Stimulated activated CD4-positive, alpha-beta T cell treated with anti-CD3 and anti-CD28 coated beads, Interleukin-12 subunit alpha, Interleukin-12 subunit beta, amount 100 ng/mL, for 24 hours (primary cell): ENCODE measurements around the gene MRPS18A.
"Not testable (repeated sequence)": the region's sequence is repeated elsewhere in the genome, so short reads cannot be mapped to it uniquely, and the experiment has no call there.

Experiments
- DNase-seq, 2 experiments: peaks; one replicate each; pipeline ENCODE4 v3.0.0-alpha.2; 2020; ENCODE audit warnings: low read depth in 2 of 2

The MRPS18A gene

GRCh38 chr6:43635387-43636307, 51.9 kb downstream of the MRPS18A start, which contains the start of gene MAD2L1BP:
Gene MAD2L1BP, plus strand, starts transcription at chr6:43635840. Its CDS starts 36 bp downstream, at chr6:43635876.
- peak; percentile 76 to 83 for DNase-seq

GRCh38 chr6:43634702-43635303, 52.8 kb downstream of the MRPS18A start:
- DNase-seq: no peak

- DNase-seq: not testable (repeated sequence)
Observed at GRCh38 chr6:43633002-43633401, 54.6 kb downstream of the MRPS18A start.

GRCh38 chr6:43630980-43631619, 56.5 kb downstream of the MRPS18A start:
- DNase-seq: no peak

GRCh38 chr6:43629505-43630300, 57.9 kb downstream of the MRPS18A start:
- peak; percentile 67 to 91 for DNase-seq

- peak; percentile 94 to 96 for DNase-seq
Observed at GRCh38 chr6:43629104-43629504, 58.5 kb downstream of the MRPS18A start, which contains the start of gene GTPBP2. Gene GTPBP2, minus strand, starts transcription at chr6:43629264. Its CDS starts 102 bp downstream, at chr6:43629162.

GRCh38 chr6:43628393-43629103, 59.0 kb downstream of the MRPS18A start:
- peak; percentile 33 to 41 for DNase-seq

GRCh38 chr6:43627008-43627825, 60.4 kb downstream of the MRPS18A start:
- DNase-seq: no peak

GRCh38 chr6:43625393-43625992, 62.1 kb downstream of the MRPS18A start:
- no peak for DNase-seq

- DNase-seq: no peak
Observed at GRCh38 chr6:43624786-43625288, 62.8 kb downstream of the MRPS18A start.

GRCh38 chr6:43623880-43624785, 63.5 kb downstream of the MRPS18A start:
- no peak for DNase-seq

GRCh38 chr6:43622541-43622940, 65.0 kb downstream of the MRPS18A start:
- DNase-seq: no peak

- DNase-seq: no peak
Observed at GRCh38 chr6:43621836-43622180, 65.8 kb downstream of the MRPS18A start.
